GM10266 (cell line): ENCODE data around the gene PSEN1.

Experiments
- DNase-seq: peaks from one replicate; pipeline ENCODE4 v3.0.0; 2012; ENCODE audit errors: extremely low spot score
- TF ChIP-seq, protein P1 (sequence below): IDR thresholded peaks from 2 replicates; pipeline ENCODE4 v1.5.1; 2012; ENCODE audit warnings: mild to moderate bottlenecking, low read depth; ENCODE audit not compliant: control insufficient read depth, insufficient read depth; ENCODE audit errors: missing control alignments

Gene PSEN1

DNA sequence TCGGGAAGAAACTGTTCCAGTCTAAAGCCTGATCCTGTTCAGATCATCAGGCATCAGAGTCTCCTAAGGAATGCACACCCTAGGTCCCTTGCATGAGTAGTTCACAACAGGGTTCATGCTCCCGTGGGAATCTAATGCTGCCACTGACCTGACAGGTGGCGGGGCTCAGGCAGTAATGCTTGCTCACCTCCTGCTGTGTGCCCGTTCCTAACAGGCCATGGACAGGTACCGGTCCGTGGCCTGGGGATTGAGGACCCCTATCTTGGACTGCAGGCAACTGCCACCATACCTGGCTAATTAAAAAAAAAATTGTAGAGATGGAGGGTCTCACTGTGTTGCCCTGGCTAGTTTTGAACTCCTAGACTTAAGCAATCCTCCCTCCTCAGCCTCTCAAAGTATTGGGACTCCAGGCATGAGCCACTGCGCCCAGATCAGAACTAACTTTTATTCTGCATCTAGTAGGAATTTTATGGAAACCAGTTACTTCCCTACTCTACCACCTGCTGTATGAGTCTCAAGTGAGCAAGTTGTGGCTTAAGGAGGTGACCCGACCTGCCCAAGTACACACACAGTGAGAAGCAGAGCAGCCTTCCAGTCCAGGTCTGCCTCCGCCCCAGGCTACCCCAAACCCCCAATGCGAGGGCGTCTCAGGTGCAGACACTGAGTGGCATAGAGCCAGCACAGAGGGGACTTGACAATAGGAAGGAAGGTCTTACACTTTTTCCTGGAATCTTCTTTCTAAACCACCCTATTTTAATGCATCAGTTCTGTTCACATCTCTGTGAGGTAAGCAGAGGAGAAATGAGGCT lies 98.5 kb downstream of the PSEN1 start:
- DNase-seq: no peak
- TF ChIP-seq, protein P1, sequence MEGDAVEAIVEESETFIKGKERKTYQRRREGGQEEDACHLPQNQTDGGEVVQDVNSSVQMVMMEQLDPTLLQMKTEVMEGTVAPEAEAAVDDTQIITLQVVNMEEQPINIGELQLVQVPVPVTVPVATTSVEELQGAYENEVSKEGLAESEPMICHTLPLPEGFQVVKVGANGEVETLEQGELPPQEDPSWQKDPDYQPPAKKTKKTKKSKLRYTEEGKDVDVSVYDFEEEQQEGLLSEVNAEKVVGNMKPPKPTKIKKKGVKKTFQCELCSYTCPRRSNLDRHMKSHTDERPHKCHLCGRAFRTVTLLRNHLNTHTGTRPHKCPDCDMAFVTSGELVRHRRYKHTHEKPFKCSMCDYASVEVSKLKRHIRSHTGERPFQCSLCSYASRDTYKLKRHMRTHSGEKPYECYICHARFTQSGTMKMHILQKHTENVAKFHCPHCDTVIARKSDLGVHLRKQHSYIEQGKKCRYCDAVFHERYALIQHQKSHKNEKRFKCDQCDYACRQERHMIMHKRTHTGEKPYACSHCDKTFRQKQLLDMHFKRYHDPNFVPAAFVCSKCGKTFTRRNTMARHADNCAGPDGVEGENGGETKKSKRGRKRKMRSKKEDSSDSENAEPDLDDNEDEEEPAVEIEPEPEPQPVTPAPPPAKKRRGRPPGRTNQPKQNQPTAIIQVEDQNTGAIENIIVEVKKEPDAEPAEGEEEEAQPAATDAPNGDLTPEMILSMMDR: no peak

DNA sequence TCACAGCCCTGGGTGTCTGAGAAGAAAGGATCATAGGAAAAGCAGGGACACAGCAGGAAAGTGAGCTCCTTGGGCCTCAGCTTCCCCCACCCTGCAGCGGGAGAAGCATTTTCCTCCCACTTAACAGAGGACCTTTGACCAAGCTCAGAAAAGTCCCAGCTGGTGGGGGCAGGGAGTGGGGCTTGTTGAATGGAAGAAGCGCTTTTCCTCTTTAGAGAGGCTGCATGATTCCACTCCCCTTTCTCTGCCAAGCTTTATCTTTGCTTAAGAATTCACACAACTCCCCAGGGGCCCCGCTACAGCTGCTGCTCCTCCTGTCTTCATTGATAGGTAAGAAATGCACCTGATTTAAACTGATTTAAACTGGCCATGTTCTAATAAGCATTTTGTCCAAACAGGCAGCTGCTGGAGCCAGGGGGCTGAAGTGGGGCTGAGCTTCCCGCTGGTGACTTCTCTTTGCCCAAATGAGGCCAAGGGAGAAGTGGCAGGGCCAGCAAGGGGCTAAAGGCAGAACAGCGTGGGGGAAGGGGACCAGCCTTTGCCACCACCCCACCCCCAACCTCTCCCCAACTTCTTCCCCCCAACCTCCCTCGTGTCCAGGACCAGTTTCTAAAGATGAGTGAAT lies 99.3 kb downstream of the PSEN1 start:
- no peak for DNase-seq
- TF ChIP-seq, protein P1: no peak

GRCh38 chr14:73236157-73236556 lies 99.8 kb downstream of the PSEN1 start:
- TF ChIP-seq, protein P1: no peak
- DNase-seq: no peak

GRCh38 chr14:73236752-73237218 lies 100.5 kb downstream of the PSEN1 start:
- no peak for DNase-seq
- TF ChIP-seq, protein P1: no peak

DNA sequence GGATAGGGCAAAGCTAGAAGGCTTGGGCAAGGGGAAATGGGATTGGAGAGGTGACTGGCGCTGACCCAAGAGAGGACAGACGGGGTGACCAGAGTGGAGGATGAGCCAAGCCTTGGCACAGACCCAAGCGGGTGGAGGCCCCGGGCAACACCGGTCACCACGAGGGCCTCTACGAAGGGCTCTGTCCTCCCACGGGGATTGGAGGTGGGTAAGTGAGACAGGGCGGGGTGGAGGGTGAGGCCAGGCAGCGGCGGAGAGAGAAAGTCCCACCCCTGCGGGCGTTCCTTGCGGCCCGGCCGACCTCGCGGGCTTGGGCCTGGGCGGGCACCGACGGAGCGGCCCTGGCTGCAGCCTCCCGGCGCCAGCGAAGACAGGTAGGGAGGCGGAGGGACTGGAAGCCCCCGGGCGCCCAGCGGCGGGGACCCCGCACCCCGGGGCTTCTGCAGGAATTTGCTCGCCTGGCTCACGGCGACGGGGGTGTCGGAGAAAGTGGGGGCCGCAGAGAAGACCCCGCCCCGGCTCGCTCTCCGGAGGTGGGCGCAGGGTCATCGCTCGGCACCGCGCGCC lies 101.0 kb downstream of the PSEN1 start, which contains the start of gene PAPLN:
Gene PAPLN (plus strand): TSS at position 288 of the 567 bp plus-strand sequence. CDS start 2,273 bp downstream, outside the sequence.
- peak; percentile 73 for DNase-seq
- TF ChIP-seq, protein P1: no peak

- peak; percentile 59 for DNase-seq
- TF ChIP-seq, protein P1: no peak
Observed at GRCh38 chr14:73237786-73238423, 101.6 kb downstream of the PSEN1 start.
